ENCODE results near the gene LDLRAD4. TPM values are rescaled to one million over a fixed set of nuclear protein-coding genes. Genes with fewer than 3 reads are reported as not detected.
A peak's percentile ranks its signal among the peaks of the same experiment; 100 is the strongest.

The LDLRAD4 gene
- polyA plus RNA-seq, 1 of the 3 experiments (the other 2 are of a cell fraction), result 0.16 TPM

DNA sequence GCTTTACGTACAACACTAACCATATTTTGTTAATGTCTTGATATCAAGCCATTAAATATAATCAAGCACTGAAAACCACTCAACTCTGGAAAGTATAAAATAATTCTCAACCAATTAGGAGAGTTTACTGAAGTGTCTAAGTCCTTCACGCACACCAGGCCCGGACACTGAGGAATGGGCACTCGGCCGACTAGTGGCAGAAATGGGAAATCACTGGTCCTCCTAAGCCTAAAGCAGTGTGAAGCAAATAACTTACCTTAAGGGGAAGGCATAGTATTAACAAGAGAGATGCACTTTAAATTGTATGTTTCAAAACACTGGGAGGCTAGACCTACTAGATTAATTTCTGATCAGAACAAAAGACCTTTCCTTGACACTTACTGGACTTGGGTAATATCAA, 462.1 kb downstream of the LDLRAD4 start:
- no peaks in the 10 kb centered on the region for H3K4me1 ChIP-seq (ENCODE audit: control insufficient read depth in 1 of 2, insufficient read depth in 2 of 2, low read depth in 1 of 2, low read length in 1 of 2)
- no peak overlapping the region for H3K9ac ChIP-seq
- ChIA-PET CTCF (interaction anchor here (0.7 to 2.3 kb wide), 4 partner anchors 9 to 25 kb away, joined by 3 to 9 read pairs (median 3); no protein-coding TSS in a partner anchor), POLR2A (no interaction called here)
- no peaks in the 10 kb centered on the region for H3K9me3 ChIP-seq
- H3K27me3 ChIP-seq (ENCODE audit: insufficient read depth), result no peaks in the 10 kb centered on the region
- H3K9me2 ChIP-seq, result no peaks in the 10 kb centered on the region
- no peak overlapping the region for H3K4me2 ChIP-seq
- H3K79me2 ChIP-seq (ENCODE audit: insufficient read depth), result peaks cover 63% of the 10 kb centered on the region
- TF ChIP-seq CTCF (IDR thresholded peaks at IDR 0.05), result peak; percentile 35; the same call in 1 of the 2 replicates
- no peak for TF ChIP-seq SIN3A (IDR thresholded peaks at IDR 0.05; ENCODE audit: borderline replicate concordance, low read depth, low read length)
- peaks cover 9 to 25% of the 10 kb centered on the region in 2 experiments for H3K36me3 ChIP-seq (replicated peaks in 1 of 2; ENCODE audit: control insufficient read depth in 1 of 2, insufficient read depth in 2 of 2, low read length in 1 of 2)
- 91% methylated on average over 5 of the region's 5 CpGs for WGBS (ENCODE audit: low lambda C conversion rate)
- H3F3A ChIP-seq (replicated peaks; ENCODE audit: insufficient read depth), result peaks cover 12% of the 10 kb centered on the region
- H4K20me1 ChIP-seq (ENCODE audit: insufficient read depth), result 0 out of 2 replicates have a peak, but pooled peaks cover 3% of the 10 kb centered on the region
- H3K4me3 ChIP-seq (ENCODE audit: low read depth in 2 of 2, low read length in 1 of 2), result no peak overlapping the region
- H2AFZ ChIP-seq (ENCODE audit: low read depth), result no peak overlapping the region
- DNase-seq, result peak; percentile 33
- H3K27ac ChIP-seq (ENCODE audit: low read depth in 2 of 2, low read length in 1 of 2), result no peak overlapping the region

DNA sequence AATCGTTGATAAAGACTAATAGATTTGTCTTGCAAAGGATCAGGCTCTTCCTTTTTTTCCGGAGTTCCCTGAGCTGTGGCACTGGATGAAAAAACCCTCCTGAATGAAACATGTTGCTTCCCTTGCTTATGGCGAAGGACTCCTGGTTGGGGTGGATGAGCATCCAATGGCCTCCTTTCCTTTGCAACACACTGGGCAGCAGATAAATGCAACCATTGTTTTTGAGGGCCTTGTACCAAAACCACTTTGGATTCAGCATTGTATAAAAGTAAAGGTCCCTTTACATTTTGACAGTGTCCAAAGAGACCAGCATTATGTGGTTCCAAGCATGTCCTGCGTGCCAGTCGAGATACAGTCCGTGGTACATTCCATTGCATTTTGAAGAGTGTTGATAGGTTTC, 463.1 kb downstream of the LDLRAD4 start:
- TF ChIP-seq, protein P1, sequence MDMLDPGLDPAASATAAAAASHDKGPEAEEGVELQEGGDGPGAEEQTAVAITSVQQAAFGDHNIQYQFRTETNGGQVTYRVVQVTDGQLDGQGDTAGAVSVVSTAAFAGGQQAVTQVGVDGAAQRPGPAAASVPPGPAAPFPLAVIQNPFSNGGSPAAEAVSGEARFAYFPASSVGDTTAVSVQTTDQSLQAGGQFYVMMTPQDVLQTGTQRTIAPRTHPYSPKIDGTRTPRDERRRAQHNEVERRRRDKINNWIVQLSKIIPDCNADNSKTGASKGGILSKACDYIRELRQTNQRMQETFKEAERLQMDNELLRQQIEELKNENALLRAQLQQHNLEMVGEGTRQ (IDR thresholded peaks at IDR 0.05; ENCODE audit: borderline replicate concordance, low read depth, low read length), result no peak
- TF ChIP-seq JUND (IDR thresholded peaks at IDR 0.05) (no peak), FOXM1 (IDR thresholded peaks at IDR 0.05; ENCODE audit: low read depth) (no peak), SIN3A (IDR thresholded peaks at IDR 0.05; ENCODE audit: borderline replicate concordance, low read depth, low read length) (no peak), TCF12 (IDR thresholded peaks at IDR 0.05) (no peak)
- Histone ChIP-seq H3K4me3 (ENCODE audit: low read depth in 2 of 2, low read length in 1 of 2) (no peak overlapping the region), H3K4me2 (no peak overlapping the region), H4K20me1 (ENCODE audit: insufficient read depth) (0 out of 2 replicates have a peak, but pooled peaks cover 5% of the 10 kb centered on the region), H3K79me2 (ENCODE audit: insufficient read depth) (peaks cover 73% of the 10 kb centered on the region), H3K9ac (no peak overlapping the region), H3K9me2 (no peaks in the 10 kb centered on the region), H3K27ac (ENCODE audit: low read depth in 2 of 2, low read length in 1 of 2) (no peak overlapping the region), H3F3A (replicated peaks; ENCODE audit: insufficient read depth) (peaks cover 8% of the 10 kb centered on the region), H2AFZ (ENCODE audit: low read depth) (no peak overlapping the region), H3K27me3 (ENCODE audit: insufficient read depth) (no peaks in the 10 kb centered on the region), H3K9me3 (no peaks in the 10 kb centered on the region), H3K4me1 (ENCODE audit: control insufficient read depth in 1 of 2, insufficient read depth in 2 of 2, low read depth in 1 of 2, low read length in 1 of 2) (no peaks in the 10 kb centered on the region; a peak in 1 of 4 replicates), H3K36me3 (replicated peaks in 1 of 2; ENCODE audit: control insufficient read depth in 1 of 2, insufficient read depth in 2 of 2, low read length in 1 of 2) (peaks cover 9 to 25% of the 10 kb centered on the region in 2 experiments)
- no peak for DNase-seq
- ChIA-PET CTCF (interaction anchor here (0.8 to 2.3 kb wide), 4 partner anchors 8 to 49 kb away, joined by 3 to 9 read pairs (median 3); no protein-coding TSS in a partner anchor), POLR2A (no interaction called here)
- 94% methylated on average over 6 of the region's 6 CpGs for WGBS (ENCODE audit: low lambda C conversion rate)

DNA sequence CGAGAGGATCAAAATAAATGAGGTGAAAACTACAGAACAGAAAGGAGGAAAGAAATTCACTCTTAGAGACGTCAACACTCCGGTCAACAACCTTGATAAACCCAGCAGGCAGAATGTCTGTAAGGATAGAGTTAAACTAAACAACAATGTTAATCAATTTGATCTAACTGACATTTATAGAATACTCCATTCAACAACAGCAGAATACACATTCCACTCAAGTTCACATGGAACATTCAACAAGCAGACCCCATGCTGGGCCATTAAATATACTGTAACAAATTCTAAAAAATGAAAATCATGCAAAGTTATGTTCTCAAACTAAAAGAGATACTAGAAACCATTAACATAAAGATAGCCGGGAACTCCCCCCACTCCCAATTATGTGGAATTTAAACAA, 466.0 kb downstream of the LDLRAD4 start:
- ChIA-PET POLR2A (no interaction called here), CTCF (no interaction called here)
- 0 out of 2 replicates have a peak, but pooled peaks cover 5% of the 10 kb centered on the region for H4K20me1 ChIP-seq (ENCODE audit: insufficient read depth)
- no peaks in the 10 kb centered on the region for H3K9me3 ChIP-seq
- H2AFZ ChIP-seq (ENCODE audit: low read depth), result no peak overlapping the region
- H3K9ac ChIP-seq, result no peak overlapping the region
- no peaks in the 10 kb centered on the region for H3K27me3 ChIP-seq (ENCODE audit: insufficient read depth)
- peaks cover 71% of the 10 kb centered on the region for H3K79me2 ChIP-seq (ENCODE audit: insufficient read depth)
- peaks cover 8% of the 10 kb centered on the region for H3F3A ChIP-seq (replicated peaks; ENCODE audit: insufficient read depth)
- DNase-seq, result no peak
- WGBS (ENCODE audit: low lambda C conversion rate), result 92% methylated on average over 4 of the region's 4 CpGs
- no peaks in the 10 kb centered on the region for H3K9me2 ChIP-seq
- H3K4me3 ChIP-seq (ENCODE audit: low read depth in 2 of 2, low read length in 1 of 2), result no peak overlapping the region
- H3K4me1 ChIP-seq (ENCODE audit: control insufficient read depth in 1 of 2, insufficient read depth in 2 of 2, low read depth in 1 of 2, low read length in 1 of 2), result no peaks in the 10 kb centered on the region; a peak in 2 of 4 replicates
- H3K4me2 ChIP-seq, result no peak overlapping the region
- no peak overlapping the region for H3K27ac ChIP-seq (ENCODE audit: low read depth in 2 of 2, low read length in 1 of 2)
- peaks cover 9 to 23% of the 10 kb centered on the region in 2 experiments for H3K36me3 ChIP-seq (replicated peaks in 1 of 2; ENCODE audit: control insufficient read depth in 1 of 2, insufficient read depth in 2 of 2, low read length in 1 of 2)
- no peak for TF ChIP-seq CHD2 (IDR thresholded peaks at IDR 0.05; ENCODE audit: low read length, partially characterized antibody)
- TF ChIP-seq RFX5 (IDR thresholded peaks at IDR 0.05; ENCODE audit: low read length), result no peak
- no peak for TF ChIP-seq RCOR1 (IDR thresholded peaks at IDR 0.05; ENCODE audit: low read length)
- TF ChIP-seq TAF1 (IDR thresholded peaks at IDR 0.05; ENCODE audit: borderline replicate concordance, low read depth, low read length), result no peak
- no peak for TF ChIP-seq NRF1 (IDR thresholded peaks at IDR 0.05; ENCODE audit: low read depth, low read length)
- no peak for TF ChIP-seq FOXM1 (IDR thresholded peaks at IDR 0.05; ENCODE audit: low read depth)
- no peak for TF ChIP-seq MXI1 (IDR thresholded peaks at IDR 0.05; ENCODE audit: low read depth, low read length)
- no peak for TF ChIP-seq USF1 (IDR thresholded peaks at IDR 0.05; ENCODE audit: borderline replicate concordance, low read depth)
- no peak for TF ChIP-seq JUND (IDR thresholded peaks at IDR 0.05)
- no peak for TF ChIP-seq FOXJ3 (CRISPR knock-in tag; IDR thresholded peaks at IDR 0.05)
- TF ChIP-seq GATA2 (CRISPR knock-in tag; IDR thresholded peaks at IDR 0.05), result no peak
- no peak for TF ChIP-seq TEAD4 (IDR thresholded peaks at IDR 0.05; ENCODE audit: borderline replicate concordance, insufficient read depth)

Measured in SK-N-SH (cell line).